OCI-LY1 (cell line): Measurements from ENCODE around the gene TMEM260.

Source experiments
- EZH2 ChIP-seq: fragments of 200-600 bp; sonication (generic), shearing (Covaris generic); IDR thresholded peaks from 2 replicates; pipeline ENCODE4 v1.8.0; 2017; ENCODE audit warnings: borderline replicate concordance, mixed run types, mild to moderate bottlenecking, antibody characterized with exemption, low read length, moderate library complexity, mixed read lengths
- TF ChIP-seq, protein P1 (sequence below): fragments of 200-600 bp; sonication (generic), shearing (Covaris generic); IDR thresholded peaks from 2 replicates; pipeline ENCODE4 v1.5.1; 2017; ENCODE audit warnings: mild to moderate bottlenecking, antibody characterized with exemption, low read length, moderate library complexity, mixed read lengths

DNA sequence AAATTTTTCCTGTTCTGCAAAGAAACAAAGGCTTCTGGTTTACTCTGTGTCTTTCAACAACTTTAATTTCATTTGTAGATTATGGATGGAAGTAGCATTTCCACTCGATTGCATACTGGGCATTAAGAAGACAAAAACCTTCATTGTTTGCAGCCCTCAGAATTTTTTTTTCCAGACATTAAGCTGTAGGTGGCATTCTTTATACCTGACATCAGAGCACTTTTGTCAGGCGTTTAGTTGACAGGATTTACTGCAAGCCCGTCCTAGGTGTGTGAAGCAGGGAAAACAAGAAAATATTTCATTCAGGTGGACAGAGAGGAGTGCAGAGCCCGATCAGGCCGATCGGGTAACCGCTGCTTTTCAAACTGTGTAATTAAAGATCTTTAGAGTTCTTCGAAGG lies 107.5 kb downstream of the TMEM260 start:
- TF ChIP-seq, protein P1, sequence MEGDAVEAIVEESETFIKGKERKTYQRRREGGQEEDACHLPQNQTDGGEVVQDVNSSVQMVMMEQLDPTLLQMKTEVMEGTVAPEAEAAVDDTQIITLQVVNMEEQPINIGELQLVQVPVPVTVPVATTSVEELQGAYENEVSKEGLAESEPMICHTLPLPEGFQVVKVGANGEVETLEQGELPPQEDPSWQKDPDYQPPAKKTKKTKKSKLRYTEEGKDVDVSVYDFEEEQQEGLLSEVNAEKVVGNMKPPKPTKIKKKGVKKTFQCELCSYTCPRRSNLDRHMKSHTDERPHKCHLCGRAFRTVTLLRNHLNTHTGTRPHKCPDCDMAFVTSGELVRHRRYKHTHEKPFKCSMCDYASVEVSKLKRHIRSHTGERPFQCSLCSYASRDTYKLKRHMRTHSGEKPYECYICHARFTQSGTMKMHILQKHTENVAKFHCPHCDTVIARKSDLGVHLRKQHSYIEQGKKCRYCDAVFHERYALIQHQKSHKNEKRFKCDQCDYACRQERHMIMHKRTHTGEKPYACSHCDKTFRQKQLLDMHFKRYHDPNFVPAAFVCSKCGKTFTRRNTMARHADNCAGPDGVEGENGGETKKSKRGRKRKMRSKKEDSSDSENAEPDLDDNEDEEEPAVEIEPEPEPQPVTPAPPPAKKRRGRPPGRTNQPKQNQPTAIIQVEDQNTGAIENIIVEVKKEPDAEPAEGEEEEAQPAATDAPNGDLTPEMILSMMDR, result no peak
- TF ChIP-seq EZH2, result no peak
